ENCODE measurements around the gene ADAM30.

GRCh38 chr1:119882132-119883049, 13.9 kb downstream of the ADAM30 start:
- TF ChIP-seq EZH2phosphoT487 (IDR thresholded peaks at IDR 0.05; ENCODE audit: borderline replicate concordance, low read length) (no peak), CTCF (conservative IDR thresholded peaks at IDR 0.05; ENCODE audit: low read depth, low read length) (no peak), EZH2 (IDR thresholded peaks at IDR 0.05; ENCODE audit: low read length, unreplicated experiment) (no peak)
